OCI-M2 (cell line): ENCODE data around the gene DEPDC4.
"Not testable (repeated sequence)": the region's sequence is repeated elsewhere in the genome, so short reads cannot be mapped to it uniquely, and the experiment has no call there.

Source experiments
- DNase-seq: peaks from one replicate; lab custom pipeline; 2025; ENCODE audit not compliant: unreplicated experiment; lab: John Stamatoyannopoulos, UW

Gene DEPDC4

DNA sequence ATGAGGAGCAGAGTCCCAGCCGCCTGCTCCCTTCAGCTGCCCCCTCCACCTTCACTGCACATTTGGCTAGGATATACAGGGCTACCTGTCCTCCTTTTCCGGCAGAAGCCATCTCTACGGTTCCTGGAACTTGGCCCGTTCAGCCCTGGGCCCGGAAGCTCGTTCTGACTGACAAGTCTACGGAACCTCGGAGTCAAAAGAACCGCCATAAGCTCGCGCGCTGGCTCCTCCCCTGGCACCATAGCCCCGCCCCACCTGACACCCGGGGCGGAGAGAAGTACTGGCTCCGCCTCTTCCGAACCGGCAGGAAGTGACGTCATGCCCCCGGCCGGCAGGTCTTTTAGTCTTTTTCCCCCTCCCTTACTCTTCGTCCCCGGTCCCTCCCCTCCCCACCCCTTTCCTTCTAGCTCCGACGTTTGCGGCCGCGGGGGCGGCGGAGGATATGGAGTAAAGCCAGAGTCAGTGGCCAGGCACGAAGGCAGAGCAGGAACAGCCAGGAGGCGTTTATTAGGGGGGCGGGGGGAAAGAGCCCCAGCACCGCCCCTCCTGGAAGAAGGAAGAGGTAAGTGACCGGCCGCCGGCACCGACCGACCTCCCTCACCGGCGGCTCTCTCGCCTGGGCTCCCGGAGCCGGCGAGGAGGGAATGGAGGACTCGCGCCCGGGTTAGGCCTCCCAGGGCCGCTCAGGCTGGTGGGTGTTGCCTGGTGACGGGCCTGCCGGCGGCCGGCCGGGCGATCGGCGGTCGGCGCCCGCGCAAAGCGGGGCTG is at the start of gene DEPDC4, which contains the start of gene SCYL2:
DEPDC4 (minus strand) TSS at position 245 of the 768 bp plus-strand sequence; CDS start at position 242, 3 bp downstream.
SCYL2 (plus strand) TSS at position 343 of the 768 bp plus-strand sequence. CDS start 15,794 bp downstream, outside the sequence.
- DNase-seq: peak; percentile 85

DNA sequence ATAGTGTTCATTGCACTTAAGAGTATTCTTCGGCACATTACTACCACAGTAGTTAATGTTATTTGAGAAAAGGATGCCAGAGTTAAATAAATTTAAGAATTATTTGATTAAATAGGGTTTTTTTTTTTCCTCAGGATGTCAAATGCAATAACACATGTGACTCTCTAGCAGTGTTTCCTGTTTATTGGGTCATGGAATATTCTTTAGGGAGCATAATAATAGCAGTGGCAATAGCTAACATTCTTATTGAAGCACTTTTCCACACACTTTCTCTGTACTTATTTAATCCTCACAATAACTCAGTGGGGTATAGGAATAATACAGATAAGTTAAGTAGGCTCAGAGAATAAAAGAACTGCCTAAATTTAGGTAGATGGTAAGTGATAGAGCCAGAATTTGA is 44.4 kb upstream of the DEPDC4 start:
- no peak for DNase-seq

DNA sequence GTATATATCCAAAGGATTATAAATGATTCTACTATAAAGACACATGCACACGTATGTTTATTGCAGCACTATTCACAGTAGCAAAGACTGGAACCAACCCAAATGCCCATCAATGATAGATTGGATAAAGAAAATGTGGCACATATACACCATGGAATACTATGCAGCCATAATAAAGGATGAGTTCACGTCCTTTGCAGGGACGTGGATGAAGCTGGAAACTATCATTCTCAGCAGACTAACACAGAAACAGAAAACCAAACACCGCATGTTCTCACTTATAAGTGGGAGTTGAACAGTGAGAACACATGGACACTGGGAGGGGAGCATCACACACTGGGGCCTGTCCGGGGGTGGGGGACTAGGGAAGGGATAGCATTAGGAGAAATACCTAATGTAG is 41.3 kb upstream of the DEPDC4 start:
- not testable (repeated sequence) for DNase-seq

DNA sequence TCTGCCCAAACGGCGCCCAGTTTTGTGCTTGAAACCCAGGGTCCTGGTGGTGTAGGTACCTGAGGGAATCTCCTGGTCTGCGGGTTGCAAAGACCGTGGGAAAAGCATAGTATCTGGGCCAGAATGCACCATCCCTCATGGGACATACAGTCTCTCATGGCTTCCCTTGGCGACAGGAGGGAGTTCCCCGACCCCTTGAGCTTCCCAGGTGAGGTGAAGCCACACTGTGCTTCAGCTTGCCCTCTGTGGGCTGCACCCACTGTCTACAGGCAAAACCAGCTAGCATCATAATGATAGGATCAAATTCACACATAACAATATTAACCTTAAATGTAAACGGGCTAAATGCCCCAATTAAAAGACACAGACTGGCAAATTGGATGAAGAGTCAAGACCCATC is 37.5 kb upstream of the DEPDC4 start:
- not testable (repeated sequence) for DNase-seq

DNA sequence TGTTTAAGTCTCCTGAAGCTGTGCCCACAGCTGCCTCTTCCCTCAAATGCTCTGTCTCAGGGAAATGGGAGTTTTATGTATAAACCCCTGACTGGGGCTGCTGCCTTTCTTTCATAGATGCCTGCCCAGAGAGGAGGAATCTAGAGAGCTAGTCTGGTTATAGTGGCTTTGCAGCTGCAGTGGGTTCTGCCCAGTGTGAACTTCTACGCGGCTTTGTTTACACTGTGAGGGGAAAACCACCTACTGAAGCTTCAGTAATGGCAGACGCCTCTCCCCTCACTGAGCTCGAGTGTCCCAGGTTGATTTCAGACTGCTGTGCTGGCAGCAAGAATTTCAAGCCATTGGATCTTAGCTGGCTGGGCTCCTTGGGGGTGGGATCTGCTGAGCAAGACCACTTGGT is 37.0 kb upstream of the DEPDC4 start:
- no peak for DNase-seq

DNA sequence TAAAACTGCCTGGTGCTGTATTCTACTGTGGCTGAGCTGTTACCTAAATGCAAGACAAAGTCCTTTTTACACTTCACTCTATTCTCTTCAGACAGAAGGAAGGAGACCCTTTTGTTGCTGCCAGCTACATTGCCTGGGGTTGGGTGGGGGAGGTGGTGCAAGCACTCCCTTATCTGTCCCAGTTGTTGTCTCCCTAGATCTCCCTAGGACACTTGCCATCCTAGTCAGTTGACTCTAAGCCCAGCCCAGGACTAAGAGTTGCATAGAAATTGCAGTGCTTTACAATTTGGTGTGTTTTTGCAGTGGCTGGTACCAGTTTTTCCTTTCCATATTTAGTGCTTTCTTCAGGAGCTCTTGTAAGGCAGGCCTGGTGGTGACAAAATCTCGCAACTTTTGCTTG is 35.2 kb upstream of the DEPDC4 start:
- no peak for DNase-seq

DNA sequence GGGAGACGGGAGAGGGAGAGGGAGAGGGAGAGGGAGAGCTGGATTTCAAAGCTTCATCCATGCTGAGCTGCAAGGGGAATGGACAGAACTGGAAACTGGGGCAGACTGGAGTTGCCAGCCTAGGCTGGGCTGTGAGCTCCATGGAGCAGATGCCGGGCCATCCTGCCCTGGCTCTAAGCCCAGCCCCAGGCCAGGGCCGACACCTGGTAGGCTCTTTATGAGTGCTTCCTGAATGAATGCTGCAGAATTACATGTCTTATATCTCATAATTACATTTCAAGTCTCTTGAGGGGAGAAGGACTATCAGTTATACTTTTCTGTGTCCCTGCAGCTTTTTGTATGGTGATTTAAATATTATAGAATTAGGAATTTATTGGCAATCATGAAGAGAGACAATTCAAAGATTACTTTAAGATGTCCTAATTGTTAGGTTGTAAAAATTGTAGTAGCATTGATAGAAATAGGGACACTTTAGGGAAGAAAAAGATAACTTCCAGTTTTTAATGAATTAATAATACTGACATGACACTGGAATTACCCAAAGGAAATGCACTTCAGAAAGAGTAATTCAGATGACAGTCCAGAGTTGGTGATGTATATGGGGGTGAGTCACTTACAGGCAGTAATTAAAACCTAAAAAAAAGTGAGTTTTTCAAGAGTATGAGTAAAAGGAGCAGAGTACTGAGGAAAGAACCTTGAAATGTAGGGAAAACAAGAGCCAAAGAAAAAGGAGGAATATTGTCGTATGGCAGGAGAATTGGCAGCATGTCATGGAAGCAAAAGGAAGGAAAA is 29.1 kb upstream of the DEPDC4 start:
- no peak for DNase-seq

DNA sequence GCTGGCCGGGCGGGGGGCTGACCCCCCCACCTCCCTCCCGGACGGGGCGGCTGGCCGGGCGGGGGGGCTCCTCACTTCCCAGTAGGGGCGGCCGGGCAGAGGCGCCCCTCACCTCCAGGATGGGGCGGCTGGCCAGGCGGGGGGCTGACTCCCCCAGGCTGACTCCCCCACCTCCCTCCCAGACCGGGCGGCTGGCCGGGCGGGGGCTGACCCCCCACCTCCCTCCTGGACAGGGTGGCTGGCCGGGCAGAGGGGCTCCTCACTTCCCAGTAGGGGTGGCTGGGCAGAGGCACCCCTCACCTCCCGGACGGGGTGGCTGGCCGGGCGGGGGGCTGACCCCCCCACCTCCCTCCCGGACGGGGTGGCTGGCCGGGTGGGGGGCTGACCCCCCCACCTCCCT is 27.5 kb upstream of the DEPDC4 start:
- DNase-seq: not testable (repeated sequence)

DNA sequence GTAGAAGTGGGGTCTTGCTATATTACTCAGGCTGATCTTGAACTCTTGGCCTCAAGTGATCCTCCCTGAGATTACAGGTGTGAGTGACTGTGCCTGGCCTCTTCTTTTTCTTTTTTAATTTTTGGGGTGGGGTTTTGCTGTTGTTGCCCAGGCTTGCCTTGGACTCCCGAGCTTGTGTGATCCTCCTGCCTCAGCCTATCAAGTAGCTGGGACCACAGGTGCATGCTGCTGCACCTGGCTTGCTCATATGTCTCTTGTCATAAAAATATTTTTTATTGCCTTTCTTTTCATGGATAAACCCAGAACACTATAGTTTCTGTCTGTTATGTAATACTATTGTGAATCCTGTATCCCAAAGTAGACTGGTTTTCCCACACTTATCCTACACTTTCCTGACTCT is 26.1 kb upstream of the DEPDC4 start:
- no peak for DNase-seq

DNA sequence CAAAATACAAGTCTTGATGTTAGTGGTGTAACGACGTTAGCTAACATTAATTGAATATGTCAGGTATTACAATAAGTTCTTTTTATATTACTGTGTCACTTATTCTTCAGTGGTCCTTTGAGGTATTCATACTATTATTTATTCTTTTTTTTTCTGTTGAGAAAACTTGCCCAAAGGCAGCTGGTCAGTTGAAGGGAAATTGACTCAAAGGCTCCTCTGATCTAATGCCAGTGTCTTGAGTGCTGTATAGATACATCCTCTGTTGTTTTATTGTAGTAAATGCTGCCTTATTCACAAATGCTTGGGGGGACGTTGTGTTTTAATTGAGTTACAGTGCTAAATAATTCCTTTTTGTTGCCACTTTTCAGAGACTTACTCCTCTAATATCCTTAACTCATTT is 23.1 kb upstream of the DEPDC4 start:
- no peak for DNase-seq

DNA sequence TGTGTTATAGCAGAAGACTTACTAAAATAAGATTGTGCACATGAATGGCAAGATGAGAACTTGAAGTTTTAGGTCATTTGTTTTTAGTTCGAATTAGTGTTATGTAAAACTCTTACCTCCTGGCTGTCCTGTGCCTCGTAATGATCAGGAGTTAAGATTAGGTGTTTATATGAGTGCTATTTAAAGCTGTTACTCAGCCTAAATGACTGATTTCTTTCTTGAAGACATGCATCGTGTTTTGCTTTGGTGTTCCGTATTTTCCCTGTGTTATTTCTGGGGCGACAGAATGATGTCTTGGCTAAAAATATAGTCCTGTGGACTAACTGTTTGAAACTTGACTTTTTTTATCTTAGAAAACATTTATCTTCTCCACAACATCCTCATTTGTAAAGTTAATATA is 22.2 kb upstream of the DEPDC4 start:
- no peak for DNase-seq

DNA sequence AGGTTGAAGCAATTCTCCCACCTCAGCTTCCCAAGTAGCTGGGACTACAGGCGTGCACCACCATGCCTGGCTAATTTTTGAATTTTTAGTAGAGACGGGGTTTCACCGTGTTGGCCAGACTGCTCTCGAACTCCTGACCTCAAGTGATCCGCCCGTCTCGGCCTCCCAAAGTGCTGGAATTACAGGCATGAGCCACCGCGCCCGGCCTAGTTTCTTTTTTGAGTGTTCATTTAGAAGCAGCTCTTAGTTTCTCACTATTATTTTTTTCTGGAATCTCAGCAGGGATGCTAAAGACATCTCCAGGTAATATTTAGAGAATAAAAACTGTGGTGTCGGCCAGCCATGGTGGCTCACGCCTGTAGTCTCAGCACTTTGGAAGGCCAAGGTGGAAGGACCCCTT is 17.7 kb upstream of the DEPDC4 start:
- DNase-seq: not testable (repeated sequence)

DNA sequence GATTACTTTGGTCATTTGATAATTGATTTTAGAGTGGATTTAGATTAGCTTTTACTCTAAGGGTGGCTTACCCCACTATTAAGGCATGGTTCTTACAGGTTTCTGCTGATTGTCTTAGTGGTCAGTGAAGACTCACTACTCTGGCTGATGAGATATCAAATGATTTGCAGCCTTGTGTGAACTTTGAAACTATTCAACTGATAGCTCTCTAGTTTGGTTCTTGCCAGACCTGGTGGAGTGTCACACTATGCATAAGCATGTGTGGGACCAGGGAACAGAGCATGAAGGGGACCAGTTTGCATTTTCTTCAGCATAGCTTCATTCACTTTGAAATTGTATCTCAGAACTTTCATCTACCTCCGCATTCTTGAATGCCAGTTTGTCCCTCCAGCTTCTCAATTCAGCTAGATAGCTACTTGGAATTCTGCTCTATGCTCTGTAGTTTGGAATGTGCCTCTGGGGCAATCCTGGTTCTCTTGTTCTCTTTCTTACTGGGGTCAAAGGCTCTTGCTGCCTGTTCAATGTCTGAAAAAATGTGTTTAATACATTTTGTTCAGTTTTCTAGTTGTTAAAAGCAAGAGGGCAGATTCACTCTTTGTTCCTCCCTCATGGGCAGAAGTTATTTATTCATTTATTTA is 12.8 kb upstream of the DEPDC4 start:
- no peak for DNase-seq

DNA sequence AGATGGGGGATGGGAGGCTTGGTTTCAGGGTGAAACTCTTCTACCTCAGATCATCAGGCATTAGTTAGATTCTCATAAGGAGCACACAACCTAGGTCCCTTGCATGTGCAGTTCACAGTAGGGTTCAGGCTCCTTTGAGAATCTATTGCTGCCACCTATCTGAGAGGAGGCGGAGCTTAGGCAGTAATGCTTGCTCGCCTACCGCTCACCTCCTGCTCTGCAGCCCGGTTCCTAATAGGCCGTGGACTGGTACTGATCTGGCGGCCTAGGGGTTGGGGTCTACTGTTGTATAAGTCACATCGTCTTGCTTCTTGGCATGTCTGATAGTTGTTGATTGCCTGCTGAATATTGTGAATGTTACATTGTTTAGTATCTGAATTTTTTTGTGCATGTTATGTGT is 12.3 kb upstream of the DEPDC4 start:
- no peak for DNase-seq

DNA sequence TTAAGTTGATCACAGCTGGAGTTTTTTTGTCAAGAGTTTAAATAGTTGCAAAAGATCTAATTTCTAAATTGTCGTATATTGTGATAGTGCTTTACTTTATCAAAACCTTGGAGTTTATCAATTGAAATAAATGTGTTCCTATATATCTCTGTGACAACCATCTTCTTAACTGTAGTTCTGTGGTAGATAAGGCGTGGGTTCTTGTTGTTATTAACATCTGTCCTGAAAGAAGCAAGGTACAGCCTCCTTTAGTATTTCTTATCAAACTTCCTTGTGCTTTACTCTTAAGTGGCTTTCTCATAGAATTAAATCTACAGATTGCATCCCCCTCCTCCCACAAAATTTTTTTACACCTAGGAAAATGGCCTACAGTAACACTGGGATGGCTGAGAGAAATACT is 7.4 kb upstream of the DEPDC4 start:
- DNase-seq: no peak

DNA sequence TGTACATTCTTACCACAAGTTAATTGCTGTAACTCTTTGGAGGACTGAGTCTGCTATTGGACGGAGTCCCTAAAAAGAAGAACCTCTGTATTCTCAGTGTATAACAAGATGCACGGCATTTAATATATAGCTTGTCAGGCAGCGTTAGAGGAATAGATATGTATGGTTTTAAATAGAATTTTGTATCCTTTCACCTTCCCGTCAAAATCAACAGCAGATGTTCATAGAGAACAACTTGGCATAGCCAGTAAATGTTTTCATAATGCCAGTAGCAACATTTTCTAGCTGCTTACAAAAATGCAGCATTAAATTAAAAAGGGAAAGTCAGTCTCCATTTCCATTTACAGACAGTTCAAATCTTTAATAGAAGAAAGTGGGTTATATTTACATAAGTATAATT is 6.9 kb upstream of the DEPDC4 start:
- no peak for DNase-seq

DNA sequence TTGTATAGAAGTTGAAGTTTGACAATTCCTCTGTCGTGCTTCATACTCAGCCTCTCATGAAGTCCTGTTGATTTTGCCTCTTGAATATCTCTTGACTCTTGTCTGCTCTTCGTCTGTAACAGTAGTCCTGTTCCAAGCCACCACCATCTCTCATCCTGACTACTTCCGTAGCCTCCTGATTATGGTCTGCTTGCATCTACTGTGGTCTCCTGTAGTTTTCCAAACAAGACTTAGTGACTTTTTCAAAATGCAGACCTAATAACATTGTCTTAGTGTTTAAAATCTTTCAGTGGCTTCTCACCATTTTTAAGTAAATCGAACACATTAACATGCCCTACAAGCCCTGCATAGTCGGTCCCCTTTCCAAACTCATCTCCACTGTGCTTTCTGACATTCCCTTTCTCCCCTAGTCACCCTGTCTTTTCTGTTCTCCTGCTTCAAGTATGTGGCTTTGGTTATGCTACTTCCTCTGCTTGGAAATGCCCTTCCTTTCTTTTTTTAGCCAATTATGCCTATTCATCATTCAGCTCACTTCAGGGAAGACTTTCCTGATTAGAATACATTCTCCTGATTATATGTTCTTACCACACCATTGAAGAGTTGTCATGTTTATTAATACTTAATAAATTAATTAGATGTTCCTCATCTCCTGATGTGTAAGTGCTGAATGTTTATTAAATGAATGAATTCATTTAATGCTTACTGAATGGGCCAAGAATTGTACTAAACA is 2.1 kb upstream of the DEPDC4 start:
- no peak for DNase-seq

DNA sequence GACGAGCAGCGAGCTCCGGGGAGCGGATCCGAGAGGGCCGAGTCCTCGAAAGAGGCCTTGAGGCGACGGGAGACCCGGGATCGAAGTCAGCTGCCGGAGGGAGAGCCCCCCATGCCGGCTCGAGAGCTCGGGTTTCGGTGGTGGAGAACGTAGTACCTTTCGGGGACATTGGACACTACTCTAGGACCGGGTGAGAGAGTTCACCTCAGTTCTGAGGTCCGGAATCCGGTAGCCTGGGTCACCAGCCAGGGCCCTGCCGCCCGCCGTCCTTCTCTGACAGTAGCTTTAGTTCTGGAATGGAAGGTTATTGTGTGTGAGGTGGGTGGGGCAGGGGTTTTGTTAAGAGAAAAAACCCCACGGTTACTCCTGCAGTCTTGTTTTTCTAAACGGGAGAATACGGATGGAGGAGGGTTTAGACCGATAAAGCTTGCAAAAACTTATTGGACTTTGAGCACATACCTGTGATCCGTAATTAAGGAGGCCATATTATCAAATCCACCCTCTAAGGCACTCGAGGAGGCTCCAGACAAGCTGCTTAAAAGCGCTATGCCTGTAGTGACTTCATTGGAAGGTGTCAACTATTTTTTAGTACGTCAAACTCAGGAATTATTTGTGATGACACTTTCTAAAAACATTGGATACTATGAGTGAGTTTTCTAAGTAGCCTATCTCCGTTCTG is 863 bp upstream of the DEPDC4 start:
- DNase-seq: no peak

DNA sequence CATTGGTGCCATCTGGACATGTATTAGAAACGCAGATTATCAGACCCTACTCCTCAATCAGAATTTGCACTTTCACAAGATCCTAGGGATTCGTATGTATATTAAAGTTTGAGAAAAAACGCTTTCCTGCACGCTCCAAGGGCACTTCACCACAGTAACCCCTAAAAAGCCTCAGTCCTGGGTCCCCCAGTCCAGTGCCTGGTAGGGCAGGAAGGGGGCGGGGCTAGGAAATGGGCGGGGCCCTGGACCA is 369 bp downstream of the DEPDC4 start:
- DNase-seq: no peak

DNA sequence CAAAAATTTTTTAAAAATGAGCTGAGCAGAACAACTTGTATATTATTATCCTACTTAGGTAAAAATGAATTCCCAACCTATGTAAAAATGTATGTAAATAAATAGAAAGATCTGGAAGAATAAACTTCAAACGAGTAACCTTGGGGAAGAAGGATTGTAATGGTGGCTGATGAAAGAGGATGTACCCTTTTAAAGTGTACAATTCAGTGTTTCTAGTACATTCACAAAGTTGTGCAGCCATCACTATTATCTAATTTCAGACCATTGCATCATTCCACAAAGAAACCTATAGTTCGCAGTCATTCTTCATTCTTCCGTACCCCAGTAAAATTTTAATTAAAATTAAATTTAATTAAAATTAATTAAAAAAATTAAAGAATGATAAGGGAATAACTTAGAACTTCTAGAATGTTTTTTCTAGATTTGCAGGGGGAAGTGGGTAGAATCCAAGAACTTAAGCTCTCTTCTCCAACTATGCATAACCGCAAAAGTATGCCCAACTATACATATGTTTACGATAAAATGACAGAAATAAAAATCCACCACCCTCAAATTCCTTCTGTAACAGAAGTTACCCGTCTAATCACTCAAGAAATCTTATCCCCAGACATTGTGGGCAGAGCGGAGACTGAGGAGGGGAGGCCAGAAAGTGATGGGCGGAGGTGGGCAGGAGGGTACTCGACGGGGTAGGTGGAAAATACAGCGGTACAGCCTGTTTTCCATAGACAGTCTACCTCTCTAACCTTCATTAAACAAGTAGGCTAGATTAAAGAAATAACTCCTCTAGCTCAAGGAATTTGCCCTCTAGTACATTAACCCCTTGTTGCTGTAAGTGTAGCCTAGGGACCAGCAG is 921 bp downstream of the DEPDC4 start:
- DNase-seq: peak; percentile 45
